GM12878 (cell line): Measurements from ENCODE around the gene EPB42. TPM values are rescaled to one million over a fixed set of nuclear protein-coding genes. Genes with fewer than 3 reads are reported as not detected.

Experiments used
- ASH2L ChIP-seq: fragments of 300-600, 200-600 bp; sonication (generic); IDR thresholded peaks from 2 replicates; pipeline ENCODE4 v1.6.1; 2017; ENCODE audit warnings: low read depth, mild to moderate bottlenecking, borderline replicate concordance
- CBX3 ChIP-seq: fragments of 200-600 bp; sonication (generic); IDR thresholded peaks from 2 replicates; pipeline ENCODE4 v1.6.1; 2016; ENCODE audit warnings: low read depth, borderline replicate concordance
- CEBPB ChIP-seq, 2 experiments: fragments of 150-350 bp in 1 of 2; IDR thresholded peaks; 2 replicates each; pipeline ENCODE4 v1.6.1; 2012 to 2014; ENCODE audit warnings: low read depth in 2 of 2, low read length in 2 of 2, borderline replicate concordance in 1 of 2, inconsistent platforms in 1 of 2
- ESRRA ChIP-seq: IDR thresholded peaks from 2 replicates; pipeline ENCODE4 v1.6.1; 2012; ENCODE audit warnings: mild to moderate bottlenecking, low read length, improper control_type of control experiment
- FOS ChIP-seq: IDR thresholded peaks from 3 replicates; pipeline ENCODE4 v1.6.1; 2011; ENCODE audit warnings: borderline replicate concordance; ENCODE audit not compliant: insufficient read length; ENCODE audit errors: extremely low read depth
- KLF5 ChIP-seq: fragments of 450-650 bp; IDR thresholded peaks from 2 replicates; pipeline ENCODE4 v1.6.1; 2014; ENCODE audit warnings: mild to moderate bottlenecking; ENCODE audit not compliant: partially characterized antibody
- MXI1 ChIP-seq: fragments of 150-350 bp; IDR thresholded peaks from 2 replicates; pipeline ENCODE4 v1.6.1; 2011; ENCODE audit warnings: low read depth, mild to moderate bottlenecking, inconsistent platforms, low read length, improper control_type of control experiment
- MYB ChIP-seq: fragments of 150-350 bp; IDR thresholded peaks from 2 replicates; pipeline ENCODE4 v1.6.1; 2014; ENCODE audit warnings: mild to moderate bottlenecking, low read depth, low read length, borderline replicate concordance
- PAX5 ChIP-seq: IDR thresholded peaks from 2 replicates; pipeline ENCODE4 v1.6.1; 2011; ENCODE audit warnings: low read depth, low read length, borderline replicate concordance
- PML ChIP-seq: IDR thresholded peaks from 2 replicates; pipeline ENCODE4 v1.6.1; 2012; ENCODE audit warnings: low read length, inconsistent platforms
- RAD21 ChIP-seq: IDR thresholded peaks from 2 replicates; pipeline ENCODE4 v1.6.1; 2011; ENCODE audit warnings: mild to moderate bottlenecking, low read depth, low read length, moderate library complexity; ENCODE audit not compliant: insufficient read depth
- RB1 ChIP-seq: fragments of 450-650 bp; formaldehyde crosslinking; IDR thresholded peaks from 2 replicates; pipeline ENCODE4 v1.6.1; 2017; ENCODE audit warnings: mild to moderate bottlenecking, borderline replicate concordance
- SMC3 ChIP-seq: IDR thresholded peaks from 2 replicates; pipeline ENCODE4 v1.6.1; 2011; ENCODE audit warnings: low read length, improper control_type of control experiment, borderline replicate concordance
- SRF ChIP-seq, 2 experiments: IDR thresholded peaks; 2 replicates each; pipeline ENCODE4 v1.6.1; 2011; ENCODE audit warnings: low read depth in 2 of 2, low read length in 2 of 2, mild to moderate bottlenecking in 1 of 2, moderate library complexity in 1 of 2
- STAT1 ChIP-seq: fragments of 450-650 bp; conservative IDR thresholded peaks from 2 replicates; pipeline ENCODE4 v1.6.1; 2014; ENCODE audit warnings: antibody characterized with exemption, mild to moderate bottlenecking
- TARDBP ChIP-seq: IDR thresholded peaks from 2 replicates; pipeline ENCODE4 v1.6.1; 2016; ENCODE audit warnings: borderline replicate concordance
- ZNF622 ChIP-seq: fragments of 450-650 bp; IDR thresholded peaks from 2 replicates; pipeline ENCODE4 v1.6.1; 2017; ENCODE audit warnings: mild to moderate bottlenecking, inconsistent platforms
- polyA plus RNA-seq, 11 experiments: library from polyadenylated mRNA; depleted of rRNA in 4 of 11; unstranded in 6 of 11; stranded (reverse) in 5 of 11; fragments of >200 nt; fragmentation: Nextera tagmentation in 4 of 11; fragmentation: Illumina TruSeq in 1 of 11; extraction: Ambion mirVana in 4 of 11; extraction: Trizol in 1 of 11; gene quantifications; 1 replicate in 1 of 11; 2 replicates in 10 of 11; pipeline versions ENCODE4 v1.2.1 to v1.2.3, GENCODE V29; 2011 to 2016; ENCODE audit warnings: inconsistent platforms in 2 of 11, missing spikeins in 2 of 11, low read depth in 1 of 11
- total RNA-seq, 4 experiments: library from RNA; depleted of rRNA in 3 of 4; stranded (reverse); fragments of >200 nt in 3 of 4; fragmentation: Illumina TruSeq in 1 of 4; extraction: Trizol in 1 of 4; gene quantifications; 2 replicates each; pipeline versions ENCODE4 v1.2.1 to v1.2.3, GENCODE V29; 2013 to 2021
- TF ChIP-seq, protein P1 (sequence below), 3 experiments: IDR thresholded peaks in 2 of 3; conservative IDR thresholded peaks in 1 of 3; 2 replicates each; pipeline ENCODE4 v1.5.1; 2011; ENCODE audit warnings: low read depth in 3 of 3, low read length in 3 of 3, mild to moderate bottlenecking in 3 of 3, control low read depth in 2 of 3, moderate library complexity in 2 of 3, inconsistent platforms in 1 of 3, mixed read lengths in 1 of 3; ENCODE audit not compliant: control insufficient read depth in 2 of 3, insufficient read depth in 1 of 3; ENCODE audit errors: extremely low read depth in 1 of 3
- TF ChIP-seq, protein P2 (sequence below): IDR thresholded peaks from 2 replicates; pipeline ENCODE4 v1.6.1; 2012; ENCODE audit warnings: low read depth, low read length, improper control_type of control experiment
- TF ChIP-seq, protein P3 (sequence below): fragments of 450-650 bp; formaldehyde crosslinking; IDR thresholded peaks from 2 replicates; pipeline ENCODE4 v1.4.0; 2022; ENCODE audit warnings: mild to moderate bottlenecking, moderate library complexity
- TF ChIP-seq, protein P4 (sequence below): fragments of 450-650 bp; IDR thresholded peaks from 2 replicates; pipeline ENCODE4 v1.6.1; 2018; ENCODE audit warnings: mild to moderate bottlenecking, low read depth, moderate library complexity; ENCODE audit not compliant: partially characterized antibody

The EPB42 gene
- total and polyA plus RNA-seq, 10 of the 15 experiments (the other 5 are each of a cell fraction or from before 2014, with no cell fraction given), result not detected

DNA sequence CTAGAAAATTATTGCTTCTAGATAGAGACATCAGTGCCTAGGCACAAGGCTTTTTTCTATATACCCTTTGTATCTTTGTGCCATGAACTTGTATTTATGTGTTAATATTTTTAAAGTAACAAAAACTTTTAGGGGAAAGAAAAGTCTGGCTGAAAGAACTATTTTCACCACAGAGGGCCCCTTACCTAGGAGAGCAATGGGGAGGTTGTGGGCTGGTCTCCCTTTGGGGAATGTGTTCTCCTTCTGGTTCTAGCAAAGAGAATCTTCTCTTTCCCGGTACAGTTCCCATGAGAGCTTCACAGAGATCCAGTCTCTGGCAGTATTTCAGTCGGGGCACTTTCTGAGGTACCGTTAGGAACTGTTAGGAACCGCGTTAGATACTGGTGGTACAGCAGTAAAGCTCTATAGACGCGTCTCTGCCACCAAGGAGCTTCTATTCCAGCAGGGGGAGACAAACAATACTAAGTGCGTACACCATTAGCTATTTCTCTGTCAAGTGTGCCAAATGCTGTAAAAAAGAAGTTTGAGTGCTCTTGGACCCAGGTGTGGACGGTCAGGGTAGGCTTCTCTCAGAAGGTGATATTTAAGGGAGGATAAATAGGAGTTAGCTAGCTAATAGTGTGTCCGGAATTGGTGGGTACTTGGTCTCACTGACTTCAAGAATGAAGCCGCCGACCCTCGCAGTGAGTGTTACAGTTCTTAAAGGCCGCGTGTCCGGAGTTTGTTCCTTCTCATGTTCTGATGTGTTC lies 4.6 kb upstream of the EPB42 start (continued):
- TF ChIP-seq ASH2L, result no peak
- no peak for TF ChIP-seq ESRRA
- TF ChIP-seq, protein P1, sequence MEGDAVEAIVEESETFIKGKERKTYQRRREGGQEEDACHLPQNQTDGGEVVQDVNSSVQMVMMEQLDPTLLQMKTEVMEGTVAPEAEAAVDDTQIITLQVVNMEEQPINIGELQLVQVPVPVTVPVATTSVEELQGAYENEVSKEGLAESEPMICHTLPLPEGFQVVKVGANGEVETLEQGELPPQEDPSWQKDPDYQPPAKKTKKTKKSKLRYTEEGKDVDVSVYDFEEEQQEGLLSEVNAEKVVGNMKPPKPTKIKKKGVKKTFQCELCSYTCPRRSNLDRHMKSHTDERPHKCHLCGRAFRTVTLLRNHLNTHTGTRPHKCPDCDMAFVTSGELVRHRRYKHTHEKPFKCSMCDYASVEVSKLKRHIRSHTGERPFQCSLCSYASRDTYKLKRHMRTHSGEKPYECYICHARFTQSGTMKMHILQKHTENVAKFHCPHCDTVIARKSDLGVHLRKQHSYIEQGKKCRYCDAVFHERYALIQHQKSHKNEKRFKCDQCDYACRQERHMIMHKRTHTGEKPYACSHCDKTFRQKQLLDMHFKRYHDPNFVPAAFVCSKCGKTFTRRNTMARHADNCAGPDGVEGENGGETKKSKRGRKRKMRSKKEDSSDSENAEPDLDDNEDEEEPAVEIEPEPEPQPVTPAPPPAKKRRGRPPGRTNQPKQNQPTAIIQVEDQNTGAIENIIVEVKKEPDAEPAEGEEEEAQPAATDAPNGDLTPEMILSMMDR (IDR thresholded peaks at IDR 0.05 in 2 of 3, conservative IDR thresholded peaks at IDR 0.05 in 1 of 3; ENCODE audit: control insufficient read depth in 2 of 3, extremely low read depth in 1 of 3, insufficient read depth in 1 of 3, low read depth in 3 of 3, low read length in 3 of 3), result peak; percentile 73 to 89 (median 76)
- peak; percentile 99 for TF ChIP-seq RAD21
- peak; percentile 81; the same call in 1 of the 2 replicates for TF ChIP-seq RB1
- no peak for TF ChIP-seq MYB
- no peak for TF ChIP-seq STAT1
- no peak for TF ChIP-seq CBX3
- no peak for TF ChIP-seq TARDBP
- TF ChIP-seq KLF5, result no peak
- TF ChIP-seq PAX5, result no peak
- TF ChIP-seq, protein P2, sequence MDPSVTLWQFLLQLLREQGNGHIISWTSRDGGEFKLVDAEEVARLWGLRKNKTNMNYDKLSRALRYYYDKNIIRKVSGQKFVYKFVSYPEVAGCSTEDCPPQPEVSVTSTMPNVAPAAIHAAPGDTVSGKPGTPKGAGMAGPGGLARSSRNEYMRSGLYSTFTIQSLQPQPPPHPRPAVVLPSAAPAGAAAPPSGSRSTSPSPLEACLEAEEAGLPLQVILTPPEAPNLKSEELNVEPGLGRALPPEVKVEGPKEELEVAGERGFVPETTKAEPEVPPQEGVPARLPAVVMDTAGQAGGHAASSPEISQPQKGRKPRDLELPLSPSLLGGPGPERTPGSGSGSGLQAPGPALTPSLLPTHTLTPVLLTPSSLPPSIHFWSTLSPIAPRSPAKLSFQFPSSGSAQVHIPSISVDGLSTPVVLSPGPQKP, result no peak
- no peak for TF ChIP-seq SRF (IDR thresholded peaks at IDR 0.05; ENCODE audit: low read depth in 2 of 2, low read length in 2 of 2)
- TF ChIP-seq, protein P3, sequence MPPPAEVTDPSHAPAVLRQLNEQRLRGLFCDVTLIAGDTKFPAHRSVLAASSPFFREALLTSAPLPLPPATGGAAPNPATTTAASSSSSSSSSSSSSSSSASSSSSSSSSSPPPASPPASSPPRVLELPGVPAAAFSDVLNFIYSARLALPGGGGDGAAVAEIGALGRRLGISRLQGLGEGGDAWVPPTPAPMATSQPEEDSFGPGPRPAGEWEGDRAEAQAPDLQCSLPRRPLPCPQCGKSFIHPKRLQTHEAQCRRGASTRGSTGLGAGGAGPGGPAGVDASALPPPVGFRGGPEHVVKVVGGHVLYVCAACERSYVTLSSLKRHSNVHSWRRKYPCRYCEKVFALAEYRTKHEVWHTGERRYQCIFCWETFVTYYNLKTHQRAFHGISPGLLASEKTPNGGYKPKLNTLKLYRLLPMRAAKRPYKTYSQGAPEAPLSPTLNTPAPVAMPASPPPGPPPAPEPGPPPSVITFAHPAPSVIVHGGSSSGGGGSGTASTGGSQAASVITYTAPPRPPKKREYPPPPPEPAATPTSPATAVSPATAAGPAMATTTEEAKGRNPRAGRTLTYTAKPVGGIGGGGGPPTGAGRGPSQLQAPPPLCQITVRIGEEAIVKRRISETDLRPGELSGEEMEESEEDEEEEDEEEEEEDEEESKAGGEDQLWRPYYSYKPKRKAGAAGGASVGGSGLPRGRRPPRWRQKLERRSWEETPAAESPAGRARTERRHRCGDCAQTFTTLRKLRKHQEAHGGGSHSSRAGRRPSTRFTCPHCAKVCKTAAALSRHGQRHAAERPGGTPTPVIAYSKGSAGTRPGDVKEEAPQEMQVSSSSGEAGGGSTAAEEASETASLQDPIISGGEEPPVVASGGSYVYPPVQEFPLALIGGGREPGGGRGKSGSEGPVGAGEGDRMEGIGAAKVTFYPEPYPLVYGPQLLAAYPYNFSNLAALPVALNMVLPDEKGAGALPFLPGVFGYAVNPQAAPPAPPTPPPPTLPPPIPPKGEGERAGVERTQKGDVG (CRISPR knock-in tag), result no peak
- TF ChIP-seq, protein P4, sequence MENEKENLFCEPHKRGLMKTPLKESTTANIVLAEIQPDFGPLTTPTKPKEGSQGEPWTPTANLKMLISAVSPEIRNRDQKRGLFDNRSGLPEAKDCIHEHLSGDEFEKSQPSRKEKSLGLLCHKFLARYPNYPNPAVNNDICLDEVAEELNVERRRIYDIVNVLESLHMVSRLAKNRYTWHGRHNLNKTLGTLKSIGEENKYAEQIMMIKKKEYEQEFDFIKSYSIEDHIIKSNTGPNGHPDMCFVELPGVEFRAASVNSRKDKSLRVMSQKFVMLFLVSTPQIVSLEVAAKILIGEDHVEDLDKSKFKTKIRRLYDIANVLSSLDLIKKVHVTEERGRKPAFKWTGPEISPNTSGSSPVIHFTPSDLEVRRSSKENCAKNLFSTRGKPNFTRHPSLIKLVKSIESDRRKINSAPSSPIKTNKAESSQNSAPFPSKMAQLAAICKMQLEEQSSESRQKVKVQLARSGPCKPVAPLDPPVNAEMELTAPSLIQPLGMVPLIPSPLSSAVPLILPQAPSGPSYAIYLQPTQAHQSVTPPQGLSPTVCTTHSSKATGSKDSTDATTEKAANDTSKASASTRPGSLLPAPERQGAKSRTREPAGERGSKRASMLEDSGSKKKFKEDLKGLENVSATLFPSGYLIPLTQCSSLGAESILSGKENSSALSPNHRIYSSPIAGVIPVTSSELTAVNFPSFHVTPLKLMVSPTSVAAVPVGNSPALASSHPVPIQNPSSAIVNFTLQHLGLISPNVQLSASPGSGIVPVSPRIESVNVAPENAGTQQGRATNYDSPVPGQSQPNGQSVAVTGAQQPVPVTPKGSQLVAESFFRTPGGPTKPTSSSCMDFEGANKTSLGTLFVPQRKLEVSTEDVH, result no peak
- TF ChIP-seq CEBPB (IDR thresholded peaks at IDR 0.05; ENCODE audit: borderline replicate concordance in 1 of 2, low read depth in 2 of 2, low read length in 2 of 2), result no peak
- TF ChIP-seq PML, result no peak
- no peak for TF ChIP-seq FOS
- peak; percentile 100 for TF ChIP-seq SMC3
- no peak for TF ChIP-seq ZNF622
- no peak for TF ChIP-seq MXI1
